ENCODE data around the gene LPO. TPM values are rescaled to one million over a fixed set of nuclear protein-coding genes. Genes with fewer than 3 reads are reported as not detected.

Gene LPO
- total and polyA plus RNA-seq, 10 of the 15 experiments (the other 5 are each of a cell fraction or from before 2014, with no cell fraction given) = 0.03 to 0.11 (median 0.06) TPM; not detected in 7

DNA sequence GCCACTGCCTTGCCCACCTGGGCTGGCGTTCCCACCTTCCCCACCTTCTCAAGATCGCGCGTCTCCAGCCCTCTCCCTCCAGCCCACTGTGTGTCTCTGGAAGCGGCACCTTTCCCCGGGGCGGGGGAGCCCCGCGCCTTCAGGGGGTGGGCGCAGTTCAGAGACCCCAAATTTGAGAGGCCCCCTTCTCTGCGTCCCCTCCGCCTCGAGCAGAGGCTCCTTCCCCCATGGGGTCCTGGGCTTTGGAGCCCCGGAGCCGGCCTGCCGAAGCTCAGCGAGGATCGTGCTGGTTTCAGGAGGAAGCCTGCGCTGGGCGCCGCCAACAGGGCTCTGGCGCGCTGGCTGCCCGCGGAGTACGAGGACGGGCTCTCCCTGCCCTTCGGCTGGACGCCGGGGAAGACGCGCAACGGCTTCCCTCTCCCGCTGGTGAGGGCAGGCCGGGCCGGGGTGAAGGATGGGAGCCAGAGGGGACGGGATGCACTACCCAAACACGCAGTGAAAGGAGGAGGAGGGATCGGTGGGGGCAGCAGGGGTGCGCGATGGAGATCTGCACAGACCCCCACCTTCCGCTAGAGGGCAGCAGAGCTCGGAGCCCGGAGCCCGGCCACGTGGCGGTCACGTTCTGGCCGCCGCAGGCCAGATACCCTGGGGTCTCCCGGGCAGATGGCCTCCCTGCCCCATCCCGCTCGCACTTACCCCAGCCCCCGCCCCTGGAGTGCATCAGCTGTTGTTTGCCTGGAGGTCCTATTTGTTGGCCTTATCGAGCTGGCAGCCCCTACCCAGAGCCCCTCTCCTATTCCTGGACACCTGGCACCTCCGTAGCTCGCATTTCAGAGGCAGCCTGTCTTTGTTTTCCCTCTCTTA is 11.1 kb downstream of the LPO start (continued):
- TF ChIP-seq, protein P1, sequence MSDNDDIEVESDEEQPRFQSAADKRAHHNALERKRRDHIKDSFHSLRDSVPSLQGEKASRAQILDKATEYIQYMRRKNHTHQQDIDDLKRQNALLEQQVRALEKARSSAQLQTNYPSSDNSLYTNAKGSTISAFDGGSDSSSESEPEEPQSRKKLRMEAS (IDR thresholded peaks at IDR 0.05; ENCODE audit: low read depth, low read length) = peak; percentile 99
- TF ChIP-seq RB1 (IDR thresholded peaks at IDR 0.05; ENCODE audit: borderline replicate concordance) (peak; percentile 63; the same call in 1 of the 2 replicates), MEF2B (IDR thresholded peaks at IDR 0.05; ENCODE audit: partially characterized antibody, poor library complexity, severe bottlenecking) (peak; percentile 20), MLLT1 (IDR thresholded peaks at IDR 0.05) (peak; percentile 41; the same call in 1 of the 2 replicates), NFIC (IDR thresholded peaks at IDR 0.05; ENCODE audit: low read depth, low read length) (no peak), SMARCA5 (IDR thresholded peaks at IDR 0.05) (peak; percentile 62; the same call in 1 of the 2 replicates), SMAD1 (IDR thresholded peaks at IDR 0.05; ENCODE audit: low read depth, partially characterized antibody) (no peak), MYC (IDR thresholded peaks at IDR 0.05; ENCODE audit: insufficient read depth, insufficient read length, insufficient replicate concordance, low read length, severe bottlenecking) (peak; percentile 91), NFYB (IDR thresholded peaks at IDR 0.05; ENCODE audit: insufficient read depth, low read depth, low read length) (no peak), RUNX3 (IDR thresholded peaks at IDR 0.05; ENCODE audit: low read length) (no peak), KAT2A (conservative IDR thresholded peaks at IDR 0.05; ENCODE audit: control insufficient read depth, low read depth, low read length) (no peak), ZNF384 (IDR thresholded peaks at IDR 0.05; ENCODE audit: borderline replicate concordance, low read depth, low read length) (no peak), RCOR1 (conservative IDR thresholded peaks at IDR 0.05; ENCODE audit: low read depth, low read length) (no peak), POU2F2 (IDR thresholded peaks at IDR 0.05; ENCODE audit: borderline replicate concordance, low read depth, low read length) (no peak), CHD4 (IDR thresholded peaks at IDR 0.05) (no peak), BMI1 (IDR thresholded peaks at IDR 0.05; ENCODE audit: borderline replicate concordance) (no peak), IKZF2 (IDR thresholded peaks at IDR 0.05) (0 out of 4 replicates have a peak, but pooled peaks have one; percentile 14 to 18), NFYA (IDR thresholded peaks at IDR 0.05; ENCODE audit: borderline replicate concordance, low read depth, low read length) (no peak), EP300 (IDR thresholded peaks at IDR 0.05; ENCODE audit: borderline replicate concordance in 1 of 2, control insufficient read depth in 1 of 2, low read depth in 2 of 2, low read length in 2 of 2) (no peak)
- TF ChIP-seq, protein P2, sequence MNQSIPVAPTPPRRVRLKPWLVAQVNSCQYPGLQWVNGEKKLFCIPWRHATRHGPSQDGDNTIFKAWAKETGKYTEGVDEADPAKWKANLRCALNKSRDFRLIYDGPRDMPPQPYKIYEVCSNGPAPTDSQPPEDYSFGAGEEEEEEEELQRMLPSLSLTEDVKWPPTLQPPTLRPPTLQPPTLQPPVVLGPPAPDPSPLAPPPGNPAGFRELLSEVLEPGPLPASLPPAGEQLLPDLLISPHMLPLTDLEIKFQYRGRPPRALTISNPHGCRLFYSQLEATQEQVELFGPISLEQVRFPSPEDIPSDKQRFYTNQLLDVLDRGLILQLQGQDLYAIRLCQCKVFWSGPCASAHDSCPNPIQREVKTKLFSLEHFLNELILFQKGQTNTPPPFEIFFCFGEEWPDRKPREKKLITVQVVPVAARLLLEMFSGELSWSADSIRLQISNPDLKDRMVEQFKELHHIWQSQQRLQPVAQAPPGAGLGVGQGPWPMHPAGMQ (IDR thresholded peaks at IDR 0.05; ENCODE audit: borderline replicate concordance) = no peak
- TF ChIP-seq, protein P3, sequence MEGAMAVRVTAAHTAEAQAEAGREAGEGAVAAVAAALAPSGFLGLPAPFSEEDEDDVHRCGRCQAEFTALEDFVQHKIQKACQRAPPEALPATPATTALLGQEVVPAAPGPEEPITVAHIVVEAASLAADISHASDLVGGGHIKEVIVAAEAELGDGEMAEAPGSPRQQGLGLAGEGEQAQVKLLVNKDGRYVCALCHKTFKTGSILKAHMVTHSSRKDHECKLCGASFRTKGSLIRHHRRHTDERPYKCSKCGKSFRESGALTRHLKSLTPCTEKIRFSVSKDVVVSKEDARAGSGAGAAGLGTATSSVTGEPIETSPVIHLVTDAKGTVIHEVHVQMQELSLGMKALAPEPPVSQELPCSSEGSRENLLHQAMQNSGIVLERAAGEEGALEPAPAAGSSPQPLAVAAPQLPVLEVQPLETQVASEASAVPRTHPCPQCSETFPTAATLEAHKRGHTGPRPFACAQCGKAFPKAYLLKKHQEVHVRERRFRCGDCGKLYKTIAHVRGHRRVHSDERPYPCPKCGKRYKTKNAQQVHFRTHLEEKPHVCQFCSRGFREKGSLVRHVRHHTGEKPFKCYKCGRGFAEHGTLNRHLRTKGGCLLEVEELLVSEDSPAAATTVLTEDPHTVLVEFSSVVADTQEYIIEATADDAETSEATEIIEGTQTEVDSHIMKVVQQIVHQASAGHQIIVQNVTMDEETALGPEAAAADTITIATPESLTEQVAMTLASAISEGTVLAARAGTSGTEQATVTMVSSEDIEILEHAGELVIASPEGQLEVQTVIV (IDR thresholded peaks at IDR 0.05; ENCODE audit: borderline replicate concordance, partially characterized antibody) = no peak
- TF ChIP-seq, protein P4, sequence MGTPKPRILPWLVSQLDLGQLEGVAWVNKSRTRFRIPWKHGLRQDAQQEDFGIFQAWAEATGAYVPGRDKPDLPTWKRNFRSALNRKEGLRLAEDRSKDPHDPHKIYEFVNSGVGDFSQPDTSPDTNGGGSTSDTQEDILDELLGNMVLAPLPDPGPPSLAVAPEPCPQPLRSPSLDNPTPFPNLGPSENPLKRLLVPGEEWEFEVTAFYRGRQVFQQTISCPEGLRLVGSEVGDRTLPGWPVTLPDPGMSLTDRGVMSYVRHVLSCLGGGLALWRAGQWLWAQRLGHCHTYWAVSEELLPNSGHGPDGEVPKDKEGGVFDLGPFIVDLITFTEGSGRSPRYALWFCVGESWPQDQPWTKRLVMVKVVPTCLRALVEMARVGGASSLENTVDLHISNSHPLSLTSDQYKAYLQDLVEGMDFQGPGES (IDR thresholded peaks at IDR 0.05) = no peak

Data from GM12878 (cell line).